ENCODE measurements around the gene RNF224.

RNF224 gene

GRCh38 chr9:137192859-137193258 is 34.4 kb upstream of the RNF224 start:
- no peak for DNase-seq

DNA sequence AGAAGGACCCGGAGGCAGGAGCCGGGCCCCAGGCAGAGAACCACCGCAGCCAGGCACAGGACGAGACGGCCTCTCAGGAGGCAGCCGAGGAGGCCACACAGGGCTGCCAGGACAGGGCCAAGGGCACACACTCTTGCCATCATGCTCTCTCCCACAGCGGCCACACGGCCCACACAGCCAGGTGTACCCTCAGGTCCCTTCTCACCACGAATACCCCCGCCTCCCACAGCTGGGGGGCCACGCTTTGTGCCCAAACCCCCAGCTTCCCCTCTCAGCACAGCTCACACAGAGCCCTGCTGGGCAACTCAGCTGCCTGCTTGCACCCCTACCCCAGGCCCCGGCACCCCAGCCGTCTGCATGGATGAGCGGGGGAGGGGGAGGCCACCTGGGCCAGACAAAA is 33.5 kb upstream of the RNF224 start:
- DNase-seq, result no peak

DNA sequence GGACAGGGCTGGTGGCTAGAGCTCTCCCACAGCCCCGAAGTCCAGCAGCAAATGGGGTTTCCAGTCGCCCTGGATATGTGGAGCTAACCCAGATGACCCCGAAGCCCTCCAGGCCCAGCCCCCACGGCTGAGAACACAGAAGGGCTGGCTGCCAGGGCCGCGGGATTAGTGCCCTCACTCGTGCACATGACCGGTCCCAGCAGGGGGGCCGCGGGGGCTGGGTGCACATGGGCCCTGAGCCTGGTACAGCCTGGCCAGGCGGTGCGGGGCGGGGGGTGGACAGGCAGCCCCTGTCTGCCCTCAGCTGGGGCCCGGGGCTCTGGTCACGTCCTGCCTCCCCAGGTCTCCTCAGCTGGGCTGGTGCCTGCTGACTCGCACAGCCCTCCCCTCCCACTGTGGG is 32.9 kb upstream of the RNF224 start:
- no peak for DNase-seq

DNA sequence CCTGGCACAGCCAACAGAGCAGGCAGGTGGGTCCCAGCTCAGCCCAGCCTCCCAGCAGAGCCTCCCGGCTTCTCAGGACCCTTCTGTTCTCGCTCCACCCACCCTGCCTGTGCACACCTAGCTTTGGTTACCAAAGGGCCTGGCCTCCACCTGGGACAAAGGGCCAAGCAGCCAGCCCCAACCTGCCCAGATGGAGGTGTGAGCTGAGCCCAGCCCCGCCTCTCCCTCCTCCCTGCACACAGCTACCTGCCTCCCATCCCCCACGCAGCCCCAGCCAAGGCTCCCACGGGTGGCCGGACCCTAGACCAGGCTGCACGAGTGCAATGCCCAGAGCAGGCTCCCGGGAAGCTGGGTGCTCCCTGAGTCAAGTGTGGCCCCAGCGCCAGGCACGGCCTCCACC is 32.4 kb upstream of the RNF224 start:
- DNase-seq, result no peak

GRCh38 chr9:137195525-137196220 is 31.6 kb upstream of the RNF224 start:
- no peak for DNase-seq

GRCh38 chr9:137198051-137198901 is 29.0 kb upstream of the RNF224 start:
- DNase-seq, result no peak

- no peak for DNase-seq
These were observed 28.4 kb upstream of the RNF224 start for GRCh38 chr9:137198902-137199283.

DNA sequence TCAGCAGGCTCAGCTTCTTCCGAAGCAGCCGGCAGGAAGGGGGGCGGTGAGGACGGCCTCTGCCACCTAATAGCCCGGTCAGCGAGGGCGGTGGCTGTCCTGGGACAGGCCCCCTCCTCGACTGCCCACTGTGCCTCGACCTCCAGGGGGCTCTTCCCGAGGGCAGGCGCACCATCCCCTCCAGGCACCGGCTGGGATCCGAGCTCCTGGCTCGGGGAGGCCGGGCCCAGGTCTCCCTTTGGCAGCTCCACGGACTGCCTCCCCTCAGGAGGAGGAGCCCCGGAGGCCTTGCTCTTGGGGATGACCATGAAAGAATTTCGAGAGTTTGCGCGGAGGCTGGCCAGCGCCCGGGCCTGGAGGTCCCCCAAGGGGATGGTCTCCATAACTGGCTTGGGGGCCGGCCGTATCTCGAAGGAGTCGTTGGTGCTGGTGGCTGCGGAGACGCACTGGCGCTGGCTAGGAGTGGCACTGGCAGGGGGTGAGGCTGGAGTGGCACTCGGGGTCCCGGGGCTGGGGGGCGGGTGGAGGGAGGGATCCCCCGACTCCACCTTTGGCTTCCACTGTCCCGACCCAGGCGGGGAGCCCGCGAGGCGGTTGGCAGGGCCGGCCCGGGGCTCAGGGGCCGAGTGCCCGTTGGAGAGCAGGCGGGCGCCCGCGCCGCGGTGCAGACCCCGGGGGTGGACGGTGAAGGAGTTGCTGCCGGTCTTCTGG is 27.7 kb upstream of the RNF224 start:
- no peak for DNase-seq

GRCh38 chr9:137200311-137201204 is 26.7 kb upstream of the RNF224 start, which contains the start of gene TPRN:
TPRN (minus strand) TSS chr9:137200741; CDS start chr9:137200711, 30 bp downstream.
- peak; percentile 100 for DNase-seq

DNA sequence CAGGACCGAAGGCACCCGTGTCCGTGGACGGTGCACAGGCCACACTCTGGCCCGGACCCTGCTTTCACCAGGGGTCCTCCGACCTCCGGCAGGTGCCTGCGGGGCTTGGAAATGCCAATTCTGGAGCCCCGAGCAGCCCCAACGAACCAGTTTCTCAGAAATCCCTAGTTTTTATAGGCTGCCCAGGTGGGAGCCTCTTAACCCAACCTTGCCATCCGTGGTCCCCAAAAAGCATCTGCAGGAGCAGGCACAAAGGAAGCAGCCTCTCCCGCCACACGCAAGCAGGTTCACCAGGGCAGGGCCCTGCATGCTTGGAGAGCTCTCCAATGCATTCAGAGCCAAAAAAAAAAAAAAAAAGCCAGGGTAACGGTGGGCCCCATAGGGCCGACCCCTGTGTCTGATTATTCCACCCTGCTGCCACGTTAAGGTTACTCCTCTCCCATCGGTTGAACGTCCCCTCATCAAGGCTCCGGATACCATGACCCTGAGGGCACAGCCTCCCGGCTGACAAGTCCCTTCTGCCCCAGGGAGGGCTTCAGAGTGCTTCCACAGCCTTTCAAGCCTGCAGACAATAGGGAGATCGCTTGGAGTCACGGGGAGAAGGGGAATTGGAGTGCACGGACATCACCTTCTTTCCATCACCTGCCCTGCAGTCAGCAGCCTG is 26.0 kb upstream of the RNF224 start:
- DNase-seq, result no peak

- DNase-seq, result no peak
These were observed 24.3 kb upstream of the RNF224 start for GRCh38 chr9:137202966-137203365.

- DNase-seq, result no peak
These were observed 22.6 kb upstream of the RNF224 start for GRCh38 chr9:137204731-137205125.

DNA sequence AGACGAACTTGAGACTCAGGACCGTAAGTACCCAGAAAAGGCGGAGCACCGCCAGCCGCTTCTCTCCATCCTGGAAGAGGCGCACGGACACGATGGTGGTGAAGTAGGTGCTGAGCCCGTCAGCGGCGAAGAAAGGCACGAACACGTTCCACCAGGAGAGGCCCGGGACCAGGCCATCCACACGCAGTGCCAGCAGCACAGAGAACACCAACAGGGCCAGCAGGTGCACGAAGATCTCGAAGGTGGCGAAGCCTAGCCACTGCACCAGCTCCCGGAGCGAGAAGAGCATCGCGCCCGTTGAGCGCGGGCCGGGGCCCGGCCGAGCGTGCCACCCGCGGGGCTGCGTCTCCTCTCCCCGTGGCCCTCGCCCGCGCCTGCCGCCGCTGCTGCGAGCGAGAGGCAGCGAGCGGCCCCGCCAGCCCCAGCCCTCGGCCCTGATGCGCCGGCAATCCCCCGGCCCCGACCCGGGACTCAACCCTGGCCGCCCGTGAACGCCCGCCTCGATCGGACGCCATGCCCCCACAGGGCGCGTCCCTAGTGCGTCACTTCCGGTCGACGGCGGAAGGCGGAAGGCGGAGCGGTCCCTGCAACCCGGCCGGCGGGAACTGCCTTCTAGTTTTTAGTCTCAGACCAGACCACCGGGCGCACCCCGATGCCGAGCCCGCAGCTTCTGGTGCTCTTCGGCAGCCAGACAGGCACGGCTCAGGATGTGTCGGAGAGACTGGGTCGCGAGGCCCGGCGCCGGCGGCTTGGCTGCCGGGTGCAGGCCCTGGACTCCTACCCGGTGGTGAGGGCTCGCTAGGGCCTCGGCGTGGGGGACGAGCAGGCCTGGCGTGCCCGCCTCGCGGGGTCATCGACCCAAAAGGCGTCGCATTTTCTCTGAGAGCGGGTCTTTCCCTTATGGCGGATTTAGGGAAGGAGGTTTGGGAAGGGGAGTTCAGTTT is 21.9 kb upstream of the RNF224 start, which contains the start of the genes NDOR1 and TMEM203:
Gene NDOR1, plus strand, starts transcription at position 575 of the 944 bp plus-strand sequence. Its CDS starts 78 bp downstream, at position 653.
Gene TMEM203, minus strand, starts transcription at position 523 of the 944 bp plus-strand sequence. Its CDS starts 234 bp downstream, at position 289.
- DNase-seq, result peak; percentile 87

- no peak for DNase-seq
These were observed 20.7 kb upstream of the RNF224 start for GRCh38 chr9:137206602-137207001.

GRCh38 chr9:137211532-137211931 is 15.8 kb upstream of the RNF224 start:
- no peak for DNase-seq

- no peak for DNase-seq
These were observed 14.8 kb upstream of the RNF224 start for GRCh38 chr9:137212520-137212919.

DNA sequence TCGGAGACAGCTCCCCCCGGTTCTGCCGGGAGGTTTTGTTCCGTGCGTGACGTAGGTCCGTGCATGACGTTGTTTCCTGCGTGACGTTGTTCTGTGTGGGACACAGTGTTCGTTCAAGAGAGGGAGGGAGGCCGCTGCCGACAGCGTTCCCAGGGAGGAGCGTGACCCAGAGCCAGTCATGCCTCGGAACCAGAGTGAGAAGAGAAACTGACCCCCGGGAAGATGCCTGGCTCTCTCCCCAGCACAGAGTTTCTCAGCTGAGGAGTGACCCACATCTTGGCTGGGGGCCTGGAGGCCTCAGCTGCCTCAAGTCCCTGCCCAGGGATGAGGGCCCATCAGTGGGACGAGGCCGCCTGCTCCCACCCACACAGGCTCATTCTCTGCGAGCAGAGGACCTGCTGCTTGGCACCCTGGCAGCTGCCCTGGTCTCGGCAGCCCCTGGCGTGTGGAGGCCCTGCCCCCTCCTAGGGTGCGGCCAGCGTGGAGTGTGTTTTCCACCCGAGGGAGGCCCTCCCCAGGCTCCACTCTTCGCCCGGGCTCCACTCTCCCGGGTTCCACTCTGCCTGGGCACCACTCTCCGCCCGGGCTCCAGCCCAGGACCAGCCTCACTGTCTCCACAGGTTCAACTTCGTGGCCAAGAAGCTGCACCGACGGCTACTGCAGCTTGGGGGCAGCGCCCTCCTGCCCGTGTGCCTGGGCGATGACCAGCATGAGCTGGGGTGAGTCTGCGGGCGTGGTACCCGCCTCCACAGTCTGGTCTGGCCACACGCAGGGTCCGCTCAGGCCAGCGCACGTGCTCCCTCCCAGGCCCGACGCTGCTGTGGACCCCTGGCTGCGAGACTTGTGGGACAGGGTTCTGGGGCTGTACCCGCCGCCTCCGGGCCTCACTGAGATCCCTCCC is 13.9 kb upstream of the RNF224 start:
- no peak for DNase-seq

DNA sequence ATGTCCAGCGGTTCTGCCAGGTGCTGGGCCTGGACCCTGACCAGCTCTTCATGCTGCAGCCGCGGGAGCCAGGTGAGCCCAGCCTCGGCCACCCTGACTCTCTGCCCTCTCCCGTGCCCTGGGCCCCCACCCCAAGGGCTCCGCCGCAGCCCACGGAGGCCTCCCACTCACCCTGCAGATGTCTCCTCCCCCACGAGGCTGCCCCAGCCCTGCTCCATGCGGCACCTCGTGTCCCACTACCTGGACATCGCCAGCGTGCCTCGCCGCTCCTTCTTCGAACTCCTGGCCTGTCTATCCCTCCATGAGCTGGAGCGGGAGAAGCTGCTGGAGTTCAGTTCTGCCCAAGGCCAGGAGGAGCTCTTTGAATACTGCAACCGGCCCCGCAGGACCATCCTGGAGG is 12.7 kb upstream of the RNF224 start:
- DNase-seq, result no peak
